Measurements from ENCODE around the gene PPM1L.
"Not testable (repeated sequence)": the region's sequence is repeated elsewhere in the genome, so short reads cannot be mapped to it uniquely, and the experiment has no call there.

PPM1L gene

GRCh38 chr3:160943996-160944395 lies 188.0 kb downstream of the PPM1L start:
- no peak for DNase-seq

DNA sequence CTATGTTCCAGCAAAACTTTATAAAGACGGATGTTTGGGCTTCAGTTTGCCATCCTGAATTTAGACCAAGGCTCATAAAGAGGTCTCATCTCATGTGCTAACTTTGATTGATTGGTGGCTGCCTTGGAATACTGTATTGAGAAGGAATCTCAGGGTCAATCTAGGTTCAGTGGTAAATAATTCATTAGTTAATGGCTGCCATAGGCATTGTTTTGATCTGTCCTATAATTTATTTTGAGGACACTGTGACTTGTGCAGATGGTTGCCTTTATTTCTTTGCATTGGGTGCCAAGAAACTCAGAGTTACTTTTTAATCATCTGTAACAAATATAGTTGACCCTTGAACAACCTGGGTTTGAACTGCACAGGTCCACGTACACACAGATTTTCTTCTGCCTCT lies 189.3 kb downstream of the PPM1L start:
- DNase-seq: no peak

- DNase-seq: no peak
Measured at GRCh38 chr3:160948273-160948672, 192.2 kb downstream of the PPM1L start.

DNA sequence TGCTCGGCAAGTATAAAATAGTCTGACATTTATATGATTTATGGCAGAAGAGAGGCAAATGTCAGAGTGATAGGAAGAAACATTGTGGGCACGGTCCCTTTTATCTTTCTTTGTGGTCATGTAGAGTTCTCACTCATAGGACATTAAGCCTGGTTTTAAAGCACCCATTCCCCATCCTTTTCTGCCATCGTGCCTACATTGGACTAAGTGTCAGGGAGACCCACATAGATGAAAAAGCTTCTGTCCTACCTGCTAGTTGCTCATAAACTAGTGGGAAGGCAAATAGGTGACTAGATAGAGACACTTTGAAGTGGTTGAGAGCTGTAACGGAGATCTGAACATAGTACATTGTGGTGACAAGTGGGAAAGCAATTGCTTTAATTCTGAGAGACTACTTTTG lies 193.4 kb downstream of the PPM1L start:
- no peak for DNase-seq

DNA sequence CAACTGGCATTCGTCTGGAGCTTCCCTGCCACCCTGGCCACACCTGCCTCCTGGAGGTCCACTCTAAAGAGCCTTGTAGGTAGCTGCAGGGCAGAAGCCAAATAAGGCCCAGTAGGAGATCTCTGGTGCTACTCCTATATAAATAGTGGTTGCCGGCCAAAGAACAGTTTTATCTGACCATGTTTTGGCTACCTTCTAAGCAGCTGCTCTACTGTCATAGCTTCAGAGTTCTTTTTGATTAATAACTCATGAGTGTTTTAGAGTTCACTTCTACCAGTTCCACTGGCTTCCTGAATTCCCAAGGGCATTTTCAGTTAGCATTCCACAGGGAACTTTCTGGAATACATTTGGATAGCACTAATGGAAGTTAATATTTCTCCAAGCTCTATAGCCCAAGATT lies 194.5 kb downstream of the PPM1L start:
- no peak for DNase-seq

DNA sequence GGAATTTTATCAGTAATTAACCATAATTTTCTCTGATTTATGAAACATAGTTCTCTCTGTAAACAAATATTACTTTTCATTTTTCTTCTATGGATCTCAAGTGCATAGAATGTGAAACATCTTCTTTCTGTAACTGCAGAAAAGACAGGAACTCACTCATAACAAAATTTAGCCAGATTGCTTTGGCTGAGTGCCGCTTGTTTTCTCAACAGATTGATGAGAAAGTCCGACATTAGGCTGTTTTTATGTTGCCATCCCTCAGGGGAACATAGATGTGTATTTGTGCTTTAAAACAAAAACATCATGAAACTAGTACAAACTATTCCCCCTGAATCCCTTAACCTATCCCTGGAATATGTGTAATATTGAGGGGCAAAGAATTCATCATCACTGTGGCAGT lies 194.9 kb downstream of the PPM1L start:
- DNase-seq: no peak

DNA sequence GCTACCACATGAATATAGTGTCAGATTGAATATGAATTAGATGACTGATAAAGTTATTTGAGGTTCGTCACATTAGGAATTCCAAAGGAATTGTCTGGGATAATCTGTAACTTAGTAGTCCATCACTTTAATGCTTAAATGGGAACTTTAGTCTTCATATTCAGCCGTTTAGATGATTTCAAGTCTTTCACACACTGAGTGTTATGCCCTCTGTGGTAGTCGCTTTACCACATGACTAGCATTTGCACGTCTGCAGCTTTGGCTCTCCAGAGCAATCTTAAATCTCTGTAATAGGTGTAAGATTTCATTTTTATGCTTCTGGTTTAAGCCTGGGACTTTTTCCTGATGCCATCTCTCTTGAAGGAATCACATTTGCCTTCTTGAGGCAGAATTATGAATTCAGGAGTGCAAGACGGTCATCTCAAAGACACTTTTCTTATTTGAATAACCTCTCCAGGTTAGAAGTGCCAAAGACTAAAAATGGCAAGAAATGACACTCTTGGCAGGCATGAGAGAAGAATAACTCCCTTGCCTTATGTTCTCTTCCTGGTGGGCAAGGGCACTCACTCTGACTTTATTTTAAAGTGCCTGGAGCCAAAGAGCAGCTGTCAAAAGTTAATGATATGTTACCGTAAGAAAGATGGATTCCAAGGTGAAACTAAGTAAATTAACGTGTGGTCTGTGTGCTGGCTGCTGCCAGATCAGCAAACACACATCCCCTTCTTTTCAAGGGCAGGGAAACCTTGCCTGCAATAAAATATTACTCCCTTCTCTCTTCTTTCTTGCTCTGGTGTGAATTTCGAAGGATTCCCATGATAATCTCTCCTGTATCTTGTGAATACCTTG lies 195.8 kb downstream of the PPM1L start:
- DNase-seq: no peak

GRCh38 chr3:160953686-160954085 lies 197.7 kb downstream of the PPM1L start:
- DNase-seq: no peak

DNA sequence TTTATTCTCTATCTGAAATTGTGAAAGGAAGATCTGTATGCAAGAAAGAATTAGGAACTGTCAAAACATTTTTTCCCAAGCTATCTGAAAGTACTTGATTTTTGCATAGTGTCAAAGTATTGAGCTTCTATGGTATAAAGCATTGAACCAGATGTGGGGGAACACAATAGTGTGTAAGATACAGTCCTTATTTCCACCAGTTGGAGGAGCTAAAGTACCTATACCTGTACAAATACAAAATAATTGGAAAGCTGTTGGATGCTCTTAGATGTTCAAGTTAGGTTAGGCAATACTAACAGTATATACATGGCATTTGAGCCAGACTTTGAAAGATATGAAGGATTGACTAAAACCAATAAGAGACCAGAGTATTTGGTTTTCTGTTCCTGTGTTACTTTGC lies 200.8 kb downstream of the PPM1L start:
- DNase-seq: no peak

- no peak for DNase-seq
Measured at GRCh38 chr3:160960568-160960967, 204.5 kb downstream of the PPM1L start.

GRCh38 chr3:160963949-160964348 lies 207.9 kb downstream of the PPM1L start:
- DNase-seq: no peak

DNA sequence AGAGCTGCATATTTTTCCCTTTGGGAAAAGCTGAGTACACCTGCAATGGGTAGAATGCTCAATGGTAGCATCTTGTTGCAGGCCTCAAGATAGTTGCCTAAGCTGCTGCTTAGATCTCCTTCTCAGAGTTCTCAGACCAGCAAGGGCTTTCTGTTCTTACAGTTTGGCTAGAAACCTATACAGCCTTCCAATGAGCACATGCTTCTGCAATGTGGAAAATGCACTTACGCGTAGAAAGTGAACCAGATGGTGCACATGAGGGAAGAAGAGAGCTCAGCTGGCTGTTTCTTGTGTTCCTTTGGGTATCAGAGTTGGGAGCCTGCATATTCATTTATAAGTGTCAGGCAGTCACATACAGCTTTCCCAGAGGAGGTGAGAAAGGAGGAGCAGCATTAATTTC lies 212.7 kb downstream of the PPM1L start:
- DNase-seq: no peak

- no peak for DNase-seq
Measured at GRCh38 chr3:160973067-160973809, 217.2 kb downstream of the PPM1L start.

DNA sequence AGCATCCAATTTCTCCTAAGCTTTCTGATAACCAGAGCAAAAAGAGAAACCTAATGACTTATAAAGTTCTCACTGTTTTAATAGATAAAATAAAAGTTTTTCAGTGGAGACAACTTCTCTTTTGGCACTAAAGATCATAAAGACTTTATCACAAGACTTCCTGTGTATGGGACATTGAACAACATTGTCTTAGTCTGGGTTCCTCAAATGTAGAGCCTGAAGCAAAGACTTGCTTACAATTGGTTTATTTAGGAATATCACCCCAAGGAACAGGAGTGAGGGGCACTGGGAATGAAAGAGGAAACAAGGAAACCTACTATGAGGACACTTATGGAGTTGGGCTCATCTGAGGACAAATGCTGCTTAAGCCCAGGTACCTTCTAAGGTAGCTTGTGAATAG lies 221.7 kb downstream of the PPM1L start:
- no peak for DNase-seq

- no peak for DNase-seq
Measured at GRCh38 chr3:160980740-160981139, 224.7 kb downstream of the PPM1L start.

DNA sequence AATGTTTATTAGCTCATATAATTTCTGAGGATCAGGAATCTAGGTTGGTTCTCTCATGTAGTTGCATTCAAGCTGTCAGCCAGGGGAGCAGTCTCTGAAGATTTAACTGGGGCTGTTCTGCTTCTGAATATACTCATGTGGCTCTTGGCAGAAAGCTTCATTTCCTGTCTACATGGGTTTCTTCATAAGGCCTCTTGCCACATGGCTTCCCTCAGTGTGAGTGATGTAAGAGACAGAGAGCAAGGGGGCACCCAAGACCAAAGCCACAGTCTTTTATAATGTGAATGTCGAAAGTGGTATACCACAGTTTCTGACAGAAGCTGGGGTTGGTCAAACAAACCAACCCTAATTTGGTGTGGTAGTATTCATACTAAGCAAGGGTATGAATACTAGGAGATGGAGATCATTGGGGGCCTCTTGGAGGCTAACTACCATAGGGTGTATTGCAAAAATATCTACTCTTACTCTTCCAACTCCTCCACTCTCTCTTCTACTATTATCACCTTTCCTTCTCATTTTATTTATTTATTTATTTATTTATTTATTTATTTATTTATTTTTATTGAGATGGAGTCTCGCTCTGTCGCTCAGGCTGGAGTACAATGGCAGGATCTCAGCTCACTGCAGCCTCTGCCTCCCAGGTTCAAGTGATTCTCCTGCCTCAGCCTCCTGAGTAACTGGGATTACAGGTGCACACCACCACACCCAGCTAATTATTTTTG lies 225.3 kb downstream of the PPM1L start:
- no peak for DNase-seq

DNA sequence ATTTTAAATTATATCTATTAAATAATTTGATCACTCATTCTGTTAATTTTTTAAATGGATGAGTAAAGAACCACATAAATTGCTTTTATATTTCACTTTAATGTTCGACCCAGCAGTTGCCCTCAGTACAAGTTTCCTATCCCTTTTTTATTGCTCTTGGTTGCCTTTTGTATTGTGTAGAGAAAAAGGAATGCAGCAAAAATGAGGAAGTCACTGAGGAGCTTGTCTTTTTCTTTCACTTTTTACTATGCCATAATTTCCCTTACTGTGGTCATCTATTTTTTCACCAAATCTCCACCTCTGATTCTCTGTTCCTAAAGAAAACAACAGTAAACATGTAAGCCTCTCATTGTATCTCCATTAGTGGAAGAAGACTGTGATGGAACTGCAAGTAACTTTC lies 226.5 kb downstream of the PPM1L start:
- DNase-seq: no peak

DNA sequence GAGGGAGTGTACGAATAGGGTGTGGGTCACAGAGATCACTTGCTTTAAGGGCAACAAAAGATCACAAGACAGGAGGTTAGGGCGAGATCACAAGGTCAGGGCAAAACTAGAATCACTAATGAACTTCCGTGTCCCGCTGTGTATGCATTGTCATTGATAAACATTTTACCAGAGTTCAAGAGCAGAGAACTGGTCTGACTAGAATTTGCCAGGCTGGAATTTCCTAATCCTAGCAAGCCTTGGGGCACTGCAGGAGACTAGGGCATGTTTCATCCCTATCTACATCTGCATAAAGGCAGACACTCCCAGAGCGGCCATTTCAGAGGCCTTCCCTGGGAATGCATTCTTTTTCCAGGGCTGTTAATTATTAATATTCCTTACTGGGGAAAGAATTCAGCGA lies 227.9 kb downstream of the PPM1L start:
- not testable (repeated sequence) for DNase-seq

- DNase-seq: no peak
Measured at GRCh38 chr3:160986069-160986468, 230.0 kb downstream of the PPM1L start.

- DNase-seq: no peak
Measured at GRCh38 chr3:160987982-160988964, 232.2 kb downstream of the PPM1L start.

GRCh38 chr3:160990446-160990845 lies 234.4 kb downstream of the PPM1L start:
- no peak for DNase-seq

GRCh38 chr3:160992712-160993111 lies 236.7 kb downstream of the PPM1L start:
- DNase-seq: no peak
